Bronchial epithelial cell (primary cell): ENCODE data around the gene KIAA1586. TPM values are rescaled to one million over a fixed set of nuclear protein-coding genes. Genes with fewer than 3 reads are reported as not detected.
"Not testable (repeated sequence)": the region's sequence is repeated elsewhere in the genome, so short reads cannot be mapped to it uniquely, and the experiment has no call there.

Experiments used
- DNase-seq: peaks from one replicate; pipeline ENCODE4 v3.0.0-alpha.2; 2010; ENCODE audit warnings: low read depth
- FAIRE-seq: peaks from 2 replicates; lab custom pipeline; 2011; peaks lifted over from hg19 to GRCh38; lab: Jason Lieb, UNC
- H3K27me3 ChIP-seq: 2 replicates; pipeline ENCODE4 v1.5.1; 2011; ENCODE audit warnings: low read length; ENCODE audit not compliant: control insufficient read depth, insufficient read depth
- H3K36me3 ChIP-seq: 2 replicates; pipeline ENCODE4 v1.5.1; 2011; ENCODE audit warnings: low read length; ENCODE audit not compliant: control insufficient read depth, insufficient read depth
- H3K4me3 ChIP-seq: 2 replicates; pipeline ENCODE4 v1.5.1; 2011; ENCODE audit warnings: mild to moderate bottlenecking, low read depth, low read length, control low read depth
- total RNA-seq: library from RNA; depleted of rRNA; stranded (reverse); fragments of >200 nt; gene quantifications from 2 replicates; pipeline ENCODE4 v1.2.1, GENCODE V29; 2014
- TF ChIP-seq, protein P1 (sequence below): IDR thresholded peaks from 2 replicates; pipeline ENCODE4 v1.5.1; 2011; ENCODE audit warnings: mild to moderate bottlenecking, moderate library complexity, low read length, control low read depth, inconsistent platforms; ENCODE audit not compliant: insufficient read depth, severe bottlenecking

Gene KIAA1586
- total RNA-seq, 1 donor from 2014 or later: 4.5 TPM

DNA sequence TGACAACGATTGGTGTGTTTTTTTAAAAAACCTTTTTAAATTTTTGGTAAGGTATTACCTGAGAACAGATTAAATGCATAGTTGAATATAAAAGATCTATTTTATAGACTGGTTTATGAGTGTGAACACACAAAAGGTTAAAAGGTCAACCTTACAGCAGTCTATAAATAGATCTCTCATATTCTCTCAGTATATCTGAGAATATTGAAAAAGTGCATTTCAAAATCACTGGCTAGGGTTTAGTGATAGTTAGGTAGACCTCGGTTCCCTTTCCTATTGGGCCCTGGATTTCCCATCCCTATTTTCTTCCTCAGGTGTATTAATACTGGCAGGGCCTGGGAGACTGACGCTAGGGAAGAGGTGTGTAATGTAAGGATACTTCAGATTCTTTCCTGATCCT is 42.8 kb downstream of the KIAA1586 start:
- Histone ChIP-seq H3K27me3 (no peaks in the 10 kb centered on the region), H3K4me3 (no peak overlapping the region), H3K36me3 (no peaks in the 10 kb centered on the region)
- TF ChIP-seq, protein P1, sequence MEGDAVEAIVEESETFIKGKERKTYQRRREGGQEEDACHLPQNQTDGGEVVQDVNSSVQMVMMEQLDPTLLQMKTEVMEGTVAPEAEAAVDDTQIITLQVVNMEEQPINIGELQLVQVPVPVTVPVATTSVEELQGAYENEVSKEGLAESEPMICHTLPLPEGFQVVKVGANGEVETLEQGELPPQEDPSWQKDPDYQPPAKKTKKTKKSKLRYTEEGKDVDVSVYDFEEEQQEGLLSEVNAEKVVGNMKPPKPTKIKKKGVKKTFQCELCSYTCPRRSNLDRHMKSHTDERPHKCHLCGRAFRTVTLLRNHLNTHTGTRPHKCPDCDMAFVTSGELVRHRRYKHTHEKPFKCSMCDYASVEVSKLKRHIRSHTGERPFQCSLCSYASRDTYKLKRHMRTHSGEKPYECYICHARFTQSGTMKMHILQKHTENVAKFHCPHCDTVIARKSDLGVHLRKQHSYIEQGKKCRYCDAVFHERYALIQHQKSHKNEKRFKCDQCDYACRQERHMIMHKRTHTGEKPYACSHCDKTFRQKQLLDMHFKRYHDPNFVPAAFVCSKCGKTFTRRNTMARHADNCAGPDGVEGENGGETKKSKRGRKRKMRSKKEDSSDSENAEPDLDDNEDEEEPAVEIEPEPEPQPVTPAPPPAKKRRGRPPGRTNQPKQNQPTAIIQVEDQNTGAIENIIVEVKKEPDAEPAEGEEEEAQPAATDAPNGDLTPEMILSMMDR: no peak
- no peak for FAIRE-seq
- DNase-seq: no peak

DNA sequence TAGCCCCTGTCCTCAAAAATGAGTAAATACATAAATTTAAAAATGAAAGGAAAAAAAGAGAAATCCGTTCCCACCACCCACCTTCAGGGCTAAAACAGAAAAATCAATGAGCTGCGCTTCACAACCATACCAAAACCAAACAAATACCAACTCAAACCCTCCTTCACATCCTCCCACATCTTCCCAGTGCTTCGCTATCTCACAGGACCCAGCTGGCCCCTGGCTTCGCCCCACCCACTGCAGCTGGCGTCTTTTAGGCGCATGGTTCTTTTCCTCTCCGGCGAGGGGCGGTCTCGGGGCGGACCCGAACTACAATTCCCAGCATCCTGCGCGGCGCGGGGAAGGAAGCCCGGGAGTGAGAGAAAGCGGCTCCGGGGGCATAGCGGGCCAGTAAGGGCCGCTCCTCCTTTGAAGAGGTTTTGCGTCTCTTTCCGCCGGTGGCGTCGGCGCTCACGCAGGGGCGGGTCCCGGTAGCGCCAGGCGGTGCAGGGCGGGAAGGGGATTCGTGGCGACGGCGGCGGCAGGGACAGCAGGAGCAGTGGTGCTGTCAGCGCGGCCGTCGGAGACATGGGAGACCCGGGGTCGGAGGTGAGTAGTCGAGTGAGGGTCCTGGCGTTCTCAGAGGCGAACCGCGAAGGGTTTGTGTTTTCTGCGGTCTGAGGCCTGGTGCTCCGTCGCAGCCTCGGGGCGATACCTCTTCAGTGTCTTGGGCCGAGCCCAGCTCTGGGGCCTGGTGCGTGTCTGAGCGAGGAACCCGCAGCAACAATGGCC is 43.4 kb downstream of the KIAA1586 start, which contains the start of gene ZNF451:
ZNF451 (plus strand) TSS at position 502 of the 771 bp plus-strand sequence; CDS start at position 568, 66 bp downstream.
- H3K27me3 ChIP-seq: no peaks in the 10 kb centered on the region
- peak within 1 kb of the TSS; percentile 59 for H3K4me3 ChIP-seq
- DNase-seq: peak; percentile 90
- H3K36me3 ChIP-seq: no peaks in the 10 kb centered on the region
- TF ChIP-seq, protein P1: no peak
- FAIRE-seq: no peak

DNA sequence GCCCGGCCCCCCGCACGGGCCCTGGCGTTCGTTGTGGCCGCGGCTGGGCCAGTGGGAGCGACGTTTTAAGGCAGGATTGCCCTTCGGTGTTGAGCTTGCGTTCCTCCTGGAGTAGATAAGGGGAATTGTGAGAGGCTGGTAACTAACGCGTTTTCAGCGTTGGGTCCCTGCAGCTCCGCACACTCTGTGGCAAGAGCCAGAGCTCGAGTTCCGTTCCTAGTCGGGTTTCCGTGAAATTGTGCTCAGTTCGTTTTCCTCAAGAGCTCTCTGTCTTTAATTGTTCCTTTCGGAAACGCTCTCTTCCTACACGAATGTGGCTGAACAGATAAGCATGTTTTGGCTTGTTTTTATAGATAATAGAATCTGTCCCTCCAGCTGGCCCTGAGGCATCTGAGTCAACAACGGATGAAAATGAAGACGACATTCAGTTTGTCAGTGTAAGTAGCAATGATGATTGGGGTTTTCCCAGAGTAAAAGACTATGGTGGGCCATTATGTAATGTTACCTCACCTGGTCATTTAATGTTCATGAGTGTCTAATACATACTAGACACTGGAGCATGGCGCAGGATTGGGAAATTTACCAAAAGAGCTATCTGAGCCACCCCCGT is 44.1 kb downstream of the KIAA1586 start:
- peak; percentile 47 for FAIRE-seq
- H3K36me3 ChIP-seq, H3K27me3 ChIP-seq, H3K4me3 ChIP-seq, DNase-seq: not testable (repeated sequence)

DNA sequence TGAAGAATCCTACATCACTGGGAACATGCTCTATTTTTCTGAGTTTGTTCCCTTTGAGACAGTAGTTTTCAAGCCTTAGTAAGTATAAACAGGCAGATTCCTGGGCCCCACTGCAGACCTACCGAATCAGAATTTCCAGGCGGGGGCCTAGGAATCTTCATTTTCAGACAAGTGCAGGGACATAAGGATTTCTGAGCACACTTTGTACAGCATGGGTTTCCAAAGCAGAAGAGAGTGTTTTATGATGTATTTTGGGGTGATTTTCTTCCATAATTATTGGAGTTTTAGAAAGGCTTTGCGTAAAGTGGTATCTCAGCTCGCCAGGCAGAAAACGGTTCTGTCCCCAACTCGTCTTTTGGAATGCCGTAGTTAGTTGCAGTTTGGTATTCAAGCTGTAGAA is 44.9 kb downstream of the KIAA1586 start:
- not testable (repeated sequence) for H3K4me3 ChIP-seq, H3K27me3 ChIP-seq, DNase-seq, H3K36me3 ChIP-seq
- peak; percentile 89 for FAIRE-seq

DNA sequence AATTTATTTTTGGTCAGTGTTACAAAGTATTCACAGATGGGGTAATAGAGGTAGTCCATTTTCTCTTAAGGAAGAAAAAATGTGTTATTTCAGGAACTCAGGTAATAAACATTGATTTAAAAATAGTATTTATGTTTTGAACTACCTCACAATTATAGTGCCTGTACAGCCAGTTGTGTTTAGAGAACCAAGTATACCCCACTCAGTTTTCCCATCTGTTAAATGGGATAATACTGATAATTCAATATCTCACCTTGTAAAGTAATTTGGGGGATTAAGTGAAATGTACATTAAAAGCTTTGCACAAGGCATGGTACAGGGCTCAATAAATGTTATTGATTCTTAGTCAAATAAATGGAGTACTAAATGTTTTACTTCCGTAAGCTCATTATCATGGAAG is 48.2 kb downstream of the KIAA1586 start:
- FAIRE-seq (no peak), DNase-seq (no peak)
- TF ChIP-seq, protein P1: no peak
- Histone ChIP-seq H3K27me3 (no peaks in the 10 kb centered on the region), H3K36me3 (peaks cover 3% of the 10 kb centered on the region), H3K4me3 (no peak overlapping the region)

DNA sequence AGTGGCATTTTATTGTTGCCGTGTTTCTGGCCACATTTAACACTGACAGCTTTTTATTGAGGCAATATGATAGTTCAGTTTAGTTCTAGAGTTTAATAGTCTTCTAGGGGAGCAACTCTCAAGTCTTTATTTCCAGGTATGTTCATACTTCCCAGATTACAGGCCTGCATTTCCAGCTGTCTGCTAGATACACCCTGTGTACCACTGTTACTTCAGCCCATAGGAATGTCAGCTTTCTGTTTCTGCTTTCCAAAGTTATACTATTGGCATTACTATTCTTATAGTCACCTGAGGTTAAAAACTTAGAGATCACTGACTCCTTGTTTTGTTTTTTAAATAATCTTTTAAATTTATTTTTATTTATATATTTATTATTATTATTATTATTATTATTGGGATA is 51.1 kb downstream of the KIAA1586 start:
- FAIRE-seq: no peak
- H3K36me3 ChIP-seq: peaks cover 4% of the 10 kb centered on the region
- H3K4me3 ChIP-seq: no peak overlapping the region
- no peak for DNase-seq
- no peaks in the 10 kb centered on the region for H3K27me3 ChIP-seq
- TF ChIP-seq, protein P1: no peak
